ENCODE measurements around the gene THSD8.
A peak's percentile ranks its signal among the peaks of the same experiment; 100 is the strongest.

The THSD8 gene

GRCh38 chr19:12802267-12803106, 618 bp downstream of the THSD8 start:
- DNase-seq (ENCODE audit: low spot score) = no peak
- H3K23ac ChIP-seq (ENCODE audit: low read depth, low read length, poor library complexity) = peak overlapping the region; percentile 98
- H3K9me3 ChIP-seq (replicated peaks in 1 of 2; ENCODE audit: control insufficient read depth in 2 of 2, insufficient read depth in 1 of 2, low read depth in 1 of 2, low read length in 2 of 2) = no peaks in the 10 kb centered on the region
- WGBS, 2 donors (ENCODE audit: extremely low coverage in 2 of 2, insufficient read length in 2 of 2, insufficient replicate concordance in 1 of 2) = no CpG with 5 or more reads among the region's 22 CpGs
- no peak overlapping the region for H3K27ac ChIP-seq (replicated peaks; ENCODE audit: low read length)
- peak overlapping the region; percentile 84 for H3K4me2 ChIP-seq (ENCODE audit: insufficient read depth, low read length, poor library complexity, severe bottlenecking)
- H3K27me3 ChIP-seq (ENCODE audit: control insufficient read depth in 3 of 3, insufficient read depth in 3 of 3, low read depth in 1 of 3, low read length in 3 of 3) = no peaks in the 10 kb centered on the region
- H2BK5ac ChIP-seq (ENCODE audit: low read length) = peak overlapping the region; percentile 94
- no peak overlapping the region for H4K8ac ChIP-seq (ENCODE audit: low read depth, low read length)
- peak overlapping the region; percentile 98 for H2AFZ ChIP-seq (ENCODE audit: low read length)
- peak overlapping the region; percentile 87 for H3K9ac ChIP-seq (ENCODE audit: low read depth, low read length, poor library complexity)
- no peak overlapping the region for H4K91ac ChIP-seq (ENCODE audit: low read depth, low read length, poor library complexity)
- H3K79me1 ChIP-seq (ENCODE audit: low read depth, low read length) = peaks cover 18% of the 10 kb centered on the region
- H2BK120ac ChIP-seq (ENCODE audit: low read depth, low read length) = peak overlapping the region; percentile 87
- no peak overlapping the region for H3K4ac ChIP-seq (ENCODE audit: low read length)
- peak overlapping the region; percentile 99 for H2BK15ac ChIP-seq (ENCODE audit: low read length)
- no peak overlapping the region for H2AK5ac ChIP-seq (ENCODE audit: low read depth, low read length)
- peaks cover 15 to 28% of the 10 kb centered on the region in 2 donors for H3K36me3 ChIP-seq (replicated peaks in 1 of 2; ENCODE audit: control insufficient read depth in 2 of 2, insufficient read depth in 2 of 2, low read length in 2 of 2)
- peak overlapping the region; percentile 86 to 96 for H3K4me3 ChIP-seq (ENCODE audit: low read length in 2 of 2)
- H3K18ac ChIP-seq (ENCODE audit: low read length) = peak overlapping the region; percentile 96
- H3K4me1 ChIP-seq (ENCODE audit: control insufficient read depth in 2 of 2, insufficient read depth in 1 of 2, low read depth in 1 of 2, low read length in 2 of 2) = peaks cover 14 to 17% of the 10 kb centered on the region in 2 donors
- H3K14ac ChIP-seq (ENCODE audit: low read length) = no peak overlapping the region
- H2BK12ac ChIP-seq (ENCODE audit: low read length) = no peak overlapping the region

- Histone ChIP-seq H3K27ac (replicated peaks; ENCODE audit: low read length) (no peak overlapping the region), H3K18ac (ENCODE audit: low read length) (no peak overlapping the region), H3K4ac (ENCODE audit: low read length) (no peak overlapping the region), H2AFZ (ENCODE audit: low read length) (no peak overlapping the region), H4K91ac (ENCODE audit: low read depth, low read length, poor library complexity) (no peak overlapping the region), H4K8ac (ENCODE audit: low read depth, low read length) (no peak overlapping the region), H3K79me1 (ENCODE audit: low read depth, low read length) (peaks cover 19% of the 10 kb centered on the region), H3K4me3 (ENCODE audit: low read length in 2 of 2) (no peak overlapping the region), H3K36me3 (replicated peaks in 1 of 2; ENCODE audit: control insufficient read depth in 2 of 2, insufficient read depth in 2 of 2, low read length in 2 of 2) (peaks cover 20 to 35% of the 10 kb centered on the region in 2 donors), H2AK5ac (ENCODE audit: low read depth, low read length) (no peak overlapping the region), H2BK5ac (ENCODE audit: low read length) (no peak overlapping the region), H2BK12ac (ENCODE audit: low read length) (no peak overlapping the region), H3K27me3 (ENCODE audit: control insufficient read depth in 3 of 3, insufficient read depth in 3 of 3, low read depth in 1 of 3, low read length in 3 of 3) (no peaks in the 10 kb centered on the region), H3K9ac (ENCODE audit: low read depth, low read length, poor library complexity) (no peak overlapping the region), H3K4me1 (ENCODE audit: control insufficient read depth in 2 of 2, insufficient read depth in 1 of 2, low read depth in 1 of 2, low read length in 2 of 2) (peaks cover 14 to 17% of the 10 kb centered on the region in 2 donors), H3K14ac (ENCODE audit: low read length) (no peak overlapping the region), H3K9me3 (replicated peaks in 1 of 2; ENCODE audit: control insufficient read depth in 2 of 2, insufficient read depth in 1 of 2, low read depth in 1 of 2, low read length in 2 of 2) (no peaks in the 10 kb centered on the region), H3K23ac (ENCODE audit: low read depth, low read length, poor library complexity) (no peak overlapping the region), H3K4me2 (ENCODE audit: insufficient read depth, low read length, poor library complexity, severe bottlenecking) (no peak overlapping the region), H2BK120ac (ENCODE audit: low read depth, low read length) (peak overlapping the region; percentile 51), H2BK15ac (ENCODE audit: low read length) (no peak overlapping the region)
- no peak for DNase-seq (ENCODE audit: low spot score)
- WGBS, 2 donors (ENCODE audit: extremely low coverage in 2 of 2, insufficient read length in 2 of 2, insufficient replicate concordance in 1 of 2) = 100% methylated on average over 5 of the region's 26 CpGs; no CpG with 5 or more reads in 1 of the 2 donors
Measured at GRCh38 chr19:12804051-12804450, 2.2 kb downstream of the THSD8 start.

DNA sequence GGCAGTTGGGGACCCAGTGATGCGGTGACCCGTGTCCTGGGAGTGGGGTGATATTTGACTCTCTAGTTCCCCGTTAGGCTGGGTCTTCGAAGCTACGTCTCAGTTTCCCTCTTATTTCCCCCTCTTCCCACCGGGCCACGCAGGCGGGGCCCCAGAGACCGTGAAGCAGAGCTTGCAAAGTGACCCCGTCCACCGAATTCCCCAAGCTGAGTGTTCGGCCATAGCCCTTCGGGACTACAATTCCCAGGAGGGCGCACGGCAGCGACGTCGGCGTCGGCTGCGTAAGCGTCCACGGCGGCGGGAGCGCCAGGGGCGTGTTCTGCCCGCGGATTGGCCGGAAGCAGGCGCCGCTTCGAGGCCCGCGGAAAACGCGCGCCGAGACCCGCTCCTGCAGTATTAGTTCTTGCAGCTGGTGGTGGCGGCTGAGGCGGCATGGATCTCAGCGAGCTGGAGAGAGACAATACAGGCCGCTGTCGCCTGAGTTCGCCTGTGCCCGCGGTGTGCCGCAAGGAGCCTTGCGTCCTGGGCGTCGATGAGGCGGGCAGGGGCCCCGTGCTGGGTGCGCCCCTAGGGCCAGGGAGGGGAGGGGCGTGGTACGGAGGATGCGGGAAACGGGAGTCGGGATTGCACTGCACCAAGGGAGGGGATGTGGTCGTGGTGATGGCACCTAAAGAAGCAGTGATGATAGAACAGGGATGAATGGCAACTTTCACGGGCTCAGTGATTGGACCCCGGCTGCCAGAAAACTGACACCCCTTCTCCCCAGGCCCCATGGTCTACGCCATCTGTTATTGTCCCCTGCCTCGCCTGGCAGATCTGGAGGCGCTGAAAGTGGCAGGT, 4.6 kb downstream of the THSD8 start, which contains the start of gene RNASEH2A:
Gene RNASEH2A, plus strand, starts transcription at position 343 of the 840 bp plus-strand sequence. Its CDS starts 90 bp downstream, at position 433.
- H2BK12ac ChIP-seq (ENCODE audit: low read length) = no peak within 1 kb of the TSS
- no CpG with 5 or more reads among the region's 66 CpGs for WGBS, 2 donors (ENCODE audit: extremely low coverage in 2 of 2, insufficient read length in 2 of 2, insufficient replicate concordance in 1 of 2)

More for the DNA sequence above, 4.6 kb downstream of the THSD8 start, which contains the start of gene RNASEH2A:
- Histone ChIP-seq H3K14ac (ENCODE audit: low read length) (peak within 1 kb of the TSS; percentile 98), H3K79me1 (ENCODE audit: low read depth, low read length) (peaks cover 8% of the 10 kb centered on the region), H3K27ac (replicated peaks; ENCODE audit: low read length) (peak within 1 kb of the TSS; percentile 54), H3K18ac (ENCODE audit: low read length) (peak within 1 kb of the TSS; percentile 92), H3K36me3 (replicated peaks in 1 of 2; ENCODE audit: control insufficient read depth in 2 of 2, insufficient read depth in 2 of 2, low read length in 2 of 2) (peaks cover 26 to 41% of the 10 kb centered on the region in 2 donors), H2BK15ac (ENCODE audit: low read length) (no peak within 1 kb of the TSS), H2BK5ac (ENCODE audit: low read length) (no peak within 1 kb of the TSS), H2AFZ (ENCODE audit: low read length) (peak within 1 kb of the TSS; percentile 93), H3K4me2 (ENCODE audit: insufficient read depth, low read length, poor library complexity, severe bottlenecking) (peak within 1 kb of the TSS; percentile 91), H3K4ac (ENCODE audit: low read length) (no peak within 1 kb of the TSS), H2AK5ac (ENCODE audit: low read depth, low read length) (peak within 1 kb of the TSS; percentile 4), H4K91ac (ENCODE audit: low read depth, low read length, poor library complexity) (no peak within 1 kb of the TSS), H2BK120ac (ENCODE audit: low read depth, low read length) (no peak within 1 kb of the TSS), H3K27me3 (ENCODE audit: control insufficient read depth in 3 of 3, insufficient read depth in 3 of 3, low read depth in 1 of 3, low read length in 3 of 3) (no peaks in the 10 kb centered on the region), H3K9me3 (replicated peaks in 1 of 2; ENCODE audit: control insufficient read depth in 2 of 2, insufficient read depth in 1 of 2, low read depth in 1 of 2, low read length in 2 of 2) (no peaks in the 10 kb centered on the region), H4K8ac (ENCODE audit: low read depth, low read length) (peak within 1 kb of the TSS; percentile 54), H3K23ac (ENCODE audit: low read depth, low read length, poor library complexity) (peak within 1 kb of the TSS; percentile 22), H3K9ac (ENCODE audit: low read depth, low read length, poor library complexity) (peak within 1 kb of the TSS; percentile 98), H3K4me3 (ENCODE audit: low read length in 2 of 2) (peak within 1 kb of the TSS; percentile 80 to 94), H3K4me1 (ENCODE audit: control insufficient read depth in 2 of 2, insufficient read depth in 1 of 2, low read depth in 1 of 2, low read length in 2 of 2) (peaks cover 12 to 14% of the 10 kb centered on the region in 2 donors)
- peak; percentile 85 for DNase-seq (ENCODE audit: low spot score)

All from neuronal stem cell (in vitro differentiated cells).